Activated CD8-positive, alpha-beta T cell treated with anti-CD3 and anti-CD28 coated beads, Interleukin-2, amount 10 ng/mL, durations not matched to agents 7 days and 5 days (primary cell): ENCODE data around the gene CDC42EP3. TPM values are rescaled to one million over a fixed set of nuclear protein-coding genes. Genes with fewer than 3 reads are reported as not detected.

Source experiments
- ATAC-seq: fragments of 150-1000 bp; cut with Tn5 transposase; one replicate; pipeline ENCODE4 v1.10.0; 2021; ENCODE audit warnings: moderate library complexity
- CTCF ChIA-PET: fragments of 350-600 bp; sonication (Branson Sonifier 250); formaldehyde crosslinking; loops from one replicate; lab custom pipeline; 2021; ENCODE audit warnings: antibody characterized with exemption; lab: Charles Lee
- POLR2A ChIA-PET: fragments of 350-600 bp; sonication (Branson Sonifier 250); formaldehyde crosslinking; loops from one replicate; lab custom pipeline; 2021; ENCODE audit warnings: antibody characterized with exemption; lab: Charles Lee
- DNase-seq: peaks from one replicate; pipeline ENCODE4 v3.0.0-alpha.2; 2020
- H3K27ac Mint-ChIP-seq: one replicate; pipeline ENCODE4 v1.8.0; 2021; ENCODE audit warnings: mild to moderate bottlenecking, mixed read lengths
- H3K27me3 Mint-ChIP-seq: one replicate; pipeline ENCODE4 v1.8.0; 2021; ENCODE audit warnings: low read depth, mixed read lengths
- H3K36me3 Mint-ChIP-seq: one replicate; pipeline ENCODE4 v1.8.0; 2021; ENCODE audit warnings: low read depth, mixed read lengths
- H3K4me1 Mint-ChIP-seq: one replicate; pipeline ENCODE4 v1.8.0; 2021; ENCODE audit warnings: low read depth, mixed read lengths
- H3K4me3 Mint-ChIP-seq: one replicate; pipeline ENCODE4 v1.8.0; 2021; ENCODE audit warnings: mild to moderate bottlenecking, mixed read lengths
- H3K9me3 Mint-ChIP-seq: one replicate; pipeline ENCODE4 v1.8.0; 2022; ENCODE audit warnings: mixed read lengths; ENCODE audit not compliant: insufficient read depth
- total RNA-seq, 2 experiments: library from RNA; stranded (reverse); gene quantifications; one replicate each; pipeline ENCODE4 v1.2.3, GENCODE V29; 2021

CDC42EP3 gene
- total RNA-seq, 2 experiments from 2014 or later, result 30.1 to 33.2 TPM

DNA sequence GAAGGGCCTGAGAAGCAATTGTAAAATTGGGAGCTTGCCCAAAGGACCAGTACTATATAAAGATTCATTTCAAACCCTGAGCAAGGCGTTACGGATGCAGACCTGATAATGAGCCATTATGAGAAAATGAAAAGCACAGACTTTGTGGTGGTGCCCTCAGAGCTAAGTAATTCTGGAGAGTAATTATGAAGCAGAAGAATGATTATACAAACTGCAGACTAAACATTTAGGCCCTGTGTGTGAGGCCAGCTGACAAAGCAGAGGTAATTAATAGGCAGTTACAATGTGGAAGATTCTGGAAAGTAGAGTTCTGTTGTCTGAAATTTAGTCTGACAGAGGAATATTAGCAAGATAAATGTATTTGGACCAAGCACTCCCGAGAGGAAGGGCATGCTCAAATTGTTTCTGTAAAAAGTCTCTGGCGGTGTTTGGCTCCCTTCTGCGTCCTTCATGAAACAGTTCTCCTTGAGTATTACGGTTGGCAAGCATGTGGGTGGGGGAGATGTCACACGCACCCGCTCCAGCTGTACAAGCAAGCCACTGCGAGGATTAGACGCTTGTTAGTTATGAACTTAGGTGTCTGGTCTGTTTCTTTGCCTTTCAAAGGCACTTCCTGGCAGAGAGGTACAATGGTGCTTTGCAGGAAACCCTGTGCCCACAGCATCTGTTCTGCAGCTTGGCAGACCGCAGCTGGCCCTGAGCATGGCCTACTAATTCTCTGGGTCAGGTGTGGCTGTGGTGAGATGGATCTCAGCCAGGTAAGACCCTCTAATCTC, 45.5 kb downstream of the CDC42EP3 start:
- Mint-ChIP-seq H3K27ac (peak overlapping the region; percentile 91), H3K36me3 (peaks cover 16% of the 10 kb centered on the region), H3K4me3 (peak overlapping the region; percentile 44), H3K4me1 (peaks cover 56% of the 10 kb centered on the region), H3K27me3 (no peaks in the 10 kb centered on the region), H3K9me3 (no peaks in the 10 kb centered on the region)
- ATAC-seq (peak; percentile 84), DNase-seq (peak; percentile 72)
- CTCF ChIA-PET, result interaction anchor here (0.9 to 4.1 kb wide), 8 partner anchors 10 to 251 kb away, joined by 3 to 17 read pairs (median 4); no protein-coding TSS in a partner anchor
- POLR2A ChIA-PET, result interaction anchor here (0.8 to 1.2 kb wide), 4 partner anchors 9 to 76 kb away, joined by 3 read pairs; no protein-coding TSS in a partner anchor

DNA sequence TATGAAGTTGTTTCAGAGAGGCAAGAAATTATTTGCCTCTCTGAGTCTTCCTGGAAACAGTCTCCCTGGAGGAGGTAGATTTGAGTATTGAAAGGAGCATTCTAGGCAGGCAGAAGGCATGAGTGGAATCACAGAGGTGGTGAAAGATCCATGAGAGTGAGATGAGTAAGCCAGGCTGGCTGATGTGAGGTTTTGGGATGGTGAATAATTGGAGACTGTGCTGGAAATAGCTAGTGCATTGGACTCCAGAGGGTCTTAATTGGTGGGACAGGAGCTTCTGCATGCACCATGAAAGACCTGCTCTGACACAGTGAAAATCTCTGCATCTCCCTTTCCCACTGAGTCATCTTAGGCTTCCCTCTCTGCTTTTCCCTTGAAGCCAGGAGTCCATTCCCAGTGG, 46.3 kb downstream of the CDC42EP3 start:
- ChIA-PET POLR2A (interaction anchor here (1.0 to 2.5 kb wide), 5 partner anchors 10 to 75 kb away, joined by 3 to 11 read pairs (median 3); no protein-coding TSS in a partner anchor), CTCF (interaction anchor here (0.7 to 4.1 kb wide), 9 partner anchors 10 to 252 kb away, joined by 3 to 17 read pairs (median 6); partner anchors contain the start of gene CDC42EP3)
- H3K4me1 Mint-ChIP-seq, result peaks cover 49% of the 10 kb centered on the region

DNA sequence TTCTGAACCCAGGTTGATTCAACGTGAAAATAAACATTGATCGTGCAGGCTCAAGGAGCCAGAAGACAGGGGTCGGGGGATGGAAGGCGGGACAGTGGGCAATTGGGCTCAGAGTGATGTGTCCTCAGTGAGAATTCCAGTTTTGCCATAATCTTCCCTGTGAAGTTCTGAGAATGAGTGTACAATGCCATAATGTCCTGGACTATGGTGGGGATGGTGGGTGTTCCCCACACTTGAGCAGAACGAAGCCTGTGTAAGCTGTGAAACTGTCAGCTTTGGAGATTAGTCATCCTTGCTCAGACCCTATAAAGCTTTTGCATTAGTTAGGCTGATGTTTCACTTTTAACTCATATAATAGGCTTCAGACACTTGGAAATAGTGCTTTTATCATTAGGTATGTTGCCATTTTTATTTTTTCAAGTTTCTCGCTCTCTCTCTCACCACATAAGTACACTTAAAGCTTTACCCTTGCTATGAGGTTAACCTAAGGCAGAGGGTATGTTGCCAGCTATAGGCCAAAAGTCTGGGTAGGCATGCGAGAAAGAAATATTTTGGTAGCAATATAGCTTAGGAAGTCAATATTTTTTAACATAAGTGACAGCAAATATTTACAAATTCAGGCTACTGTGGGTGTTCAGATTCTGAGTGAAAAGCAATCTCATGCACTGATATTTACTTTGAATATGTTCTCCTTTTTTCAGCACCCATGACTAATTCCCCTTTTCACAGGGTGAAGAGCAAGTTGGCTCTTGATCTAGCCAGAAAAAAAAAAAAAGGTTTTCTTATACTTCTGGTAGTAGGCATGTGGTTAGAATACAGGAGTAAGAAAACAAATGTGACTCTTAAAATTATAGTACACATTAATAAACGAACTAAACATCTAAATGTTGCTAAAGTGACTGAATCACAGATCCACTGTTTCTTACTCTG, 47.2 kb downstream of the CDC42EP3 start:
- peaks cover 14% of the 10 kb centered on the region for H3K36me3 Mint-ChIP-seq
- H3K9me3 Mint-ChIP-seq, result no peaks in the 10 kb centered on the region
- ATAC-seq (peak; percentile 71), DNase-seq (peak; percentile 38)
- H3K4me1 Mint-ChIP-seq, result peaks cover 48% of the 10 kb centered on the region
- peak overlapping the region; percentile 11 for H3K4me3 Mint-ChIP-seq
- peak overlapping the region; percentile 64 for H3K27ac Mint-ChIP-seq
- CTCF ChIA-PET, result interaction anchor here (0.7 to 4.1 kb wide), 12 partner anchors 9 to 253 kb away, joined by 3 to 17 read pairs (median 4); no protein-coding TSS in a partner anchor
- POLR2A ChIA-PET, result interaction anchor here (0.6 to 2.5 kb wide), 6 partner anchors 11 to 170 kb away, joined by 3 to 11 read pairs (median 4); no protein-coding TSS in a partner anchor
- no peaks in the 10 kb centered on the region for H3K27me3 Mint-ChIP-seq

More for the DNA sequence above, 46.3 kb downstream of the CDC42EP3 start:
- H3K36me3 Mint-ChIP-seq, result peaks cover 16% of the 10 kb centered on the region
- H3K4me3 Mint-ChIP-seq, result no peak overlapping the region
- DNase-seq, result no peak
- no peak for ATAC-seq
- no peaks in the 10 kb centered on the region for H3K27me3 Mint-ChIP-seq
- no peaks in the 10 kb centered on the region for H3K9me3 Mint-ChIP-seq
- peak overlapping the region; percentile 91 for H3K27ac Mint-ChIP-seq

DNA sequence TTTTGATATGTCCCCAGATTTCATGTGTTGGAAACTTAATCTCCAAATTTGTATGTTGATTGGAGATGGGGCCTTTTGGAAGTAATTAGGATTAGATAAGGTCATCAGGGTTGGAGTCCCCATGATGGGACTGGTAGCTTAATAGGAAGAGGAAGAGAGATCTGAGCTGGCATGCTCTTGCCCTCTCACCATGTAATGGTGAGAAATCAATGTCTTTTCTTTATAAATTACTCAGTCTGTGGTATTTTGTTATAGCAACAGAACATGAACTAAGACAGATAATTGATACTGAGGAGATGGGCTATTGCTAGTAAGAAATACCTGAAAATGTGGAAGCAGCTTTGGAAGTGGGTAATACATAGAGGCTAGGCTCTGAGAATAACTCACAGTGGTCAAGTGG, 48.0 kb downstream of the CDC42EP3 start:
- no peak overlapping the region for H3K27ac Mint-ChIP-seq
- DNase-seq (no peak), ATAC-seq (no peak)
- H3K9me3 Mint-ChIP-seq, result no peaks in the 10 kb centered on the region
- H3K36me3 Mint-ChIP-seq, result peaks cover 14% of the 10 kb centered on the region
- ChIA-PET POLR2A (interaction anchor here (0.9 to 2.5 kb wide), 4 partner anchors 11 to 41 kb away, joined by 4 to 11 read pairs (median 4); no protein-coding TSS in a partner anchor), CTCF (interaction anchor here (1.0 to 4.1 kb wide), 10 partner anchors 8 to 254 kb away, joined by 3 to 17 read pairs (median 6); no protein-coding TSS in a partner anchor)
- no peaks in the 10 kb centered on the region for H3K27me3 Mint-ChIP-seq
- peaks cover 48% of the 10 kb centered on the region for H3K4me1 Mint-ChIP-seq
- no peak overlapping the region for H3K4me3 Mint-ChIP-seq

DNA sequence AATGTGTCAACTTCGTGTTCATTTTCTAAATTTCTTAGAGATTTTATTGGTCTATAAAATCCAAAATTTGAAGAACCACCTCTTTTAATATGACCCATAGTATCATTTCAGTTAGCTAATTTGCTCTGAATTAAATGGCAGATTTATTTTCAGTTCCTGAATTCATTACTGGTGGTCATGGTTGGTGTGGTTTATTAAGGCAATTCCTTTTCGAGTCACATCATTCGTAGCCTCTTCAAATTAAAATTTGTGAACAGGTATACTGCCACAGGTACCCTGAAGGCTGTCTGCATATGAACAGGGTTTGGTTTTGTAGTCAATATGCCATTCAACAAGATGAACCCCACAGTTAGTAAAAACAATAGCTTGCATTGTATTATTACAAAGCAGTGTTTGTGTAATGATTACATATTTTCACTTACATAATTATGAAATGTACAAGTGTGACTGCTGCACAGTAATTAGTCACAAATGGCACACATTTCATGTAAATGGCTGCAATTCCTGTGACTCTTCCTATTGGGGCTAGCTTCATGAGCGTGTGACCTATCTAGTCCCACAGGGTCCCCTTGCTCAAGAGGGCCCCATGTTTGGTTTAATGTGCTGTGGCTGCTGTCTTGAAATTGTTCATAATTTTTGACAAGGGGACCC, 48.9 kb downstream of the CDC42EP3 start:
- Mint-ChIP-seq H3K27me3 (no peaks in the 10 kb centered on the region), H3K9me3 (no peaks in the 10 kb centered on the region), H3K4me3 (no peak overlapping the region), H3K4me1 (peaks cover 48% of the 10 kb centered on the region), H3K27ac (no peak overlapping the region), H3K36me3 (peaks cover 15% of the 10 kb centered on the region)
- POLR2A ChIA-PET, result interaction anchor here (1.1 to 2.5 kb wide), 2 partner anchors 19 to 40 kb away, joined by 3 to 11 read pairs; no protein-coding TSS in a partner anchor
- CTCF ChIA-PET, result interaction anchor here (1.7 to 3.3 kb wide), 2 partner anchors 26 to 34 kb away, joined by 8 to 17 read pairs; no protein-coding TSS in a partner anchor
- no peak for DNase-seq
- no peak for ATAC-seq

DNA sequence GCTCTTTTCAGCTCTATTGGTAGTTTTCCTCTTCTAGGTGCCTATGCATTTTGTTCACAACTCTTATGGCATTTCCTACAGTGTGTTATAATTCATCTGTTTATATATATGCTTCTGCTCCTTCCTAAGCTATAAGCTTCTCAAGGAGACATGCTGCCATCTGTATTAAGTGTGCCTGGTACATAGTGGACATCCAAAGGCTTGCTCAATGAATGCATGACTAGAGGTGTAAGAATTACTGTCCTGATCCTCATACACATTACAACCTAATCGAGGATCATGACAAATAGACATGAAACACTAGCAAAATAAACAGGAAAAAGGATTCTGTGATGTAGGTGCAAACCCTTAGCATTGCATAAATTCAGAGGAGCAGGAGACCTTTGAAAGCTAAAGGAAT, 50.2 kb downstream of the CDC42EP3 start:
- no peak for DNase-seq
- ChIA-PET POLR2A (interaction anchor here (0.7 to 1.2 kb wide), 3 partner anchors 21 to 160 kb away, joined by 3 read pairs; no protein-coding TSS in a partner anchor), CTCF (interaction anchor here (1.1 to 1.7 kb wide), 5 partner anchors 11 to 48 kb away, joined by 3 to 5 read pairs (median 4); no protein-coding TSS in a partner anchor)
- no peaks in the 10 kb centered on the region for H3K9me3 Mint-ChIP-seq
- peaks cover 24% of the 10 kb centered on the region for H3K36me3 Mint-ChIP-seq
- peaks cover 50% of the 10 kb centered on the region for H3K4me1 Mint-ChIP-seq
- H3K27ac Mint-ChIP-seq, result no peak overlapping the region
- ATAC-seq, result no peak
- H3K4me3 Mint-ChIP-seq, result no peak overlapping the region
- H3K27me3 Mint-ChIP-seq, result no peaks in the 10 kb centered on the region

DNA sequence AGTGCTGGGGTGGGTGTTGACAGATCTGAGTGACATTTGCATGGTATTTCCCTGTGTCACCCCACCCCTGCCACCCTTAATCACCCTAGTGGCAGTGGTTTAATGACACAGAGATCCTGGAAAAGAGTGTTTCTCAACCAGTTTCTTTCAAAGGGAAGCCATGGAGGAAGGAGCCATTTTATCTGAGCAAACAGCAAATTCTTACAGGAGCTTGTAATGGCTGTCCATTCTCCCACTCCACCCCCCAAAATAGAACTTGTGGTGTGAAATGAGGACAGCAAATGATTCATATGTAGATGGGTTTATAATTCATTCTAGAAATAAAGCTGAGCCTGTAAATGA, 51.5 kb downstream of the CDC42EP3 start:
- ATAC-seq (no peak), DNase-seq (no peak)
- CTCF ChIA-PET, result interaction anchor here (0.7 to 2.5 kb wide), 10 partner anchors 9 to 229 kb away, joined by 3 to 8 read pairs (median 4); no protein-coding TSS in a partner anchor
- POLR2A ChIA-PET, result interaction anchor here (1.5 kb wide), 1 partner anchor 21 kb away, joined by 4 read pairs; no protein-coding TSS in a partner anchor
- Mint-ChIP-seq H3K36me3 (peaks cover 21% of the 10 kb centered on the region), H3K4me1 (peaks cover 50% of the 10 kb centered on the region), H3K27me3 (no peaks in the 10 kb centered on the region), H3K4me3 (no peak overlapping the region), H3K27ac (no peak overlapping the region), H3K9me3 (no peaks in the 10 kb centered on the region)

DNA sequence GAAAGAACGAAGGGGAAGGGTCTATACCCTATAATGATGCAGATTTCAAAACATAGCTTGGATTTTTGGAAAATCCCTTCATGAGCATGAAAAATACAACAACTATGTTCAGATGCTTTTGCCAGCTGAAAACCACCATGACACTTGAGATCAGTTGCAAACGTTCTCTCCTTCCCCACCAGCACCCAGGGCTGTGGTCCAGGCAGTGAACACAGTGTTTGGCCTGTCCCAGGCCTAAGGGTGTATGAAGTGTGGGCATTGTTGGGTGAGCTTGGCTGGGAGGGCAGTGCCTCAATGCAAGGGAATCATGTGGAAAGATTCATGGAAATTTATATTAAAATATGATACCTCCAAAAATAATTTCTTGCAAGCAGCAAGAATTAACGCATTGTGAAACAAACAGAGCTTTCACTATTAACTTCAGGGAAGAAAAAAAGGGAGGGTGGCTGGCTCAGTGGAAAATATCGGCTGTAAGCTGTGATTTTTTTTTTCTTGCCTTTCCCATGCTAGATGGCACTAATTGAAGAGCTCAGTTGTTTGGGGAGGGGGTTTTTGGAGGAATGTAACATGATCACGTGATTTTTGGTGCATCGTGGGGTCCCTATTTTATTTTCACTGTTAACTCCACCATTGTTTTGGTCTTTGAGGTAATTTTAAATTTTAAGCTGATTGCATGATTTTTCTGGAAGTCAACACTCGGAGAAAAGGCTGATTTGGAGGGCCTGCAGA, 52.0 kb downstream of the CDC42EP3 start:
- no peaks in the 10 kb centered on the region for H3K9me3 Mint-ChIP-seq
- no peaks in the 10 kb centered on the region for H3K27me3 Mint-ChIP-seq
- DNase-seq (no peak), ATAC-seq (no peak)
- H3K36me3 Mint-ChIP-seq, result peaks cover 19% of the 10 kb centered on the region
- peaks cover 50% of the 10 kb centered on the region for H3K4me1 Mint-ChIP-seq
- CTCF ChIA-PET, result interaction anchor here (0.7 to 2.5 kb wide), 9 partner anchors 14 to 62 kb away, joined by 3 to 8 read pairs (median 3); no protein-coding TSS in a partner anchor
- H3K27ac Mint-ChIP-seq, result no peak overlapping the region
- no peak overlapping the region for H3K4me3 Mint-ChIP-seq
- POLR2A ChIA-PET, result interaction anchor here (1.5 kb wide), 1 partner anchor 20 kb away, joined by 4 read pairs; no protein-coding TSS in a partner anchor

DNA sequence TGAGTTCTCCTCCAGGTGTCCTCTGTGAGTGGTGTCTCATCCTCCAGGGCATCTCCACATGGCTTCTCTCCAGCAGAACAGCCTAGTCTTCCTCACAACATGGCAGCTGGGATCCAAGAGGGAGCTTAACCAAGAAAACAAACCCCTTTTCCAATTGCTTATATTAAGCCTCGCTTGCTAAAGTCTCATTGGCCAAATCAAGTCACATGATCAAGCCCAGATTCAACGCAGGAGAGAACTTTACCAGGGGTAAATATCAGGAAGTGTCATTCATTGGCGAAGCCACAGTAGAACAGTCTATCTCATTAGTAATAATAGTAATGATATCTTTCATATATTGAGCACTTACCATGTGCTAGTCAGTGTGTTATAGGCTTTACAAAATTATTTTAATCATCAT, 53.1 kb downstream of the CDC42EP3 start:
- Mint-ChIP-seq H3K9me3 (no peaks in the 10 kb centered on the region), H3K27ac (no peak overlapping the region), H3K36me3 (peaks cover 16% of the 10 kb centered on the region), H3K4me3 (no peak overlapping the region), H3K4me1 (peaks cover 44% of the 10 kb centered on the region), H3K27me3 (no peaks in the 10 kb centered on the region)
- ChIA-PET POLR2A (no interaction called here), CTCF (interaction anchor here (1.3 to 2.5 kb wide), 4 partner anchors 13 to 61 kb away, joined by 3 to 8 read pairs (median 4); no protein-coding TSS in a partner anchor)
- ATAC-seq (no peak), DNase-seq (no peak)
